Hematopoietic multipotent progenitor cell treated with erythropoietin and hydrocortisone succinate and interleukin-3 and kit ligand, for 15 days (in vitro differentiated cells): ENCODE data around the gene PRR22.

Experiments
- DNase-seq: peaks from one replicate; pipeline ENCODE4 v3.0.0-alpha.2; 2015; ENCODE audit warnings: low spot score

The PRR22 gene

GRCh38 chr19:5814123-5814851 lies 29.7 kb upstream of the PRR22 start:
- no peak for DNase-seq

GRCh38 chr19:5811117-5811516 lies 26.6 kb upstream of the PRR22 start:
- DNase-seq: no peak

GRCh38 chr19:5809469-5809868 lies 24.9 kb upstream of the PRR22 start:
- DNase-seq: no peak

- DNase-seq: no peak
Measured at GRCh38 chr19:5809053-5809452, 24.5 kb upstream of the PRR22 start.

- no peak for DNase-seq
Measured at GRCh38 chr19:5808120-5808816, 23.7 kb upstream of the PRR22 start.

- DNase-seq: no peak
Measured at GRCh38 chr19:5806905-5807304, 22.4 kb upstream of the PRR22 start.

GRCh38 chr19:5806133-5806489 lies 21.6 kb upstream of the PRR22 start:
- no peak for DNase-seq

- no peak for DNase-seq
Measured at GRCh38 chr19:5805462-5806132, 21.1 kb upstream of the PRR22 start.

- DNase-seq: no peak
Measured at GRCh38 chr19:5804516-5805461, 20.2 kb upstream of the PRR22 start, which contains the start of gene NRTN. Gene NRTN, plus strand, starts transcription at chr19:5805067. Its CDS starts 19,099 bp downstream, at chr19:5824166.

- peak; percentile 82 for DNase-seq
Measured at GRCh38 chr19:5803752-5804515, 19.4 kb upstream of the PRR22 start.

GRCh38 chr19:5803441-5803751 lies 18.9 kb upstream of the PRR22 start:
- DNase-seq: no peak

GRCh38 chr19:5801796-5802619 lies 17.5 kb upstream of the PRR22 start:
- peak; percentile 20 for DNase-seq

- DNase-seq: no peak
Measured at GRCh38 chr19:5800361-5801270, 16.1 kb upstream of the PRR22 start.

GRCh38 chr19:5799247-5800241 lies 15.0 kb upstream of the PRR22 start:
- peak; percentile 95 for DNase-seq

- DNase-seq: no peak
Measured at GRCh38 chr19:5798244-5798643, 13.7 kb upstream of the PRR22 start.

GRCh38 chr19:5795382-5795919 lies 10.9 kb upstream of the PRR22 start:
- DNase-seq: no peak

GRCh38 chr19:5793188-5793587 lies 8.6 kb upstream of the PRR22 start:
- DNase-seq: no peak

GRCh38 chr19:5792224-5792623 lies 7.7 kb upstream of the PRR22 start:
- DNase-seq: no peak
